CD1c-positive myeloid dendritic cell (primary cell): ENCODE results near the gene CEP70.

Source experiments
- DNase-seq: peaks from one replicate; pipeline ENCODE4 v3.0.0-alpha.2; 2016; ENCODE audit errors: extremely low spot score

Gene CEP70

DNA sequence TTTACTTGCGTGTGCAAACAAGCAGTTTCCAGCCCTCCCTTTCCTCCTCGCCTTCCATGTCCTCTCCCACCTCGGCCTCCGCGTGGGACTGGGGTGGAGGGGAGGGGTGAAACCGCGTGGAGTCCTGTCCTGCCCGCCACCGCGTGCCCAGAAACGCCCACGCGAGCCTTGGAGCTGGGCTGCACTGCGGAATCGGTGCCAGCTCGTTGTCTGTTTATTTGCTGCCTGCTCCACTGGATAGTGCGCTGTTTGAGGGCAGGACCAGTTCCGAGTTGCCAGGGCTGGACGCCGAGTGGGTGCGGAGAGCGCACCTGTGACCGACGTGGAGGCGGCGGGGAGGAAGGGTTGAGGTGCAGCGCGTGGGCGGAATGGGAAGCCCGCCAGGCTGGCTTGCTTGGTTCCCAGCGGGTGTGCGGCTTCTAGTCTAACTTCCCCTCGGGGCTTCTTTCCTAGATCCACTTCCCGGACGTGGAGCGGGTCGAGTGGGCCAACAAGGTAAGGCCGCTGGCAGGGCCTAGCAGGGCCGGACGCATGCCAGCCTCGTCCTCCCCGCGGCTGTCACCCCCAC, 142.4 kb downstream of the CEP70 start:
- DNase-seq = no peak

DNA sequence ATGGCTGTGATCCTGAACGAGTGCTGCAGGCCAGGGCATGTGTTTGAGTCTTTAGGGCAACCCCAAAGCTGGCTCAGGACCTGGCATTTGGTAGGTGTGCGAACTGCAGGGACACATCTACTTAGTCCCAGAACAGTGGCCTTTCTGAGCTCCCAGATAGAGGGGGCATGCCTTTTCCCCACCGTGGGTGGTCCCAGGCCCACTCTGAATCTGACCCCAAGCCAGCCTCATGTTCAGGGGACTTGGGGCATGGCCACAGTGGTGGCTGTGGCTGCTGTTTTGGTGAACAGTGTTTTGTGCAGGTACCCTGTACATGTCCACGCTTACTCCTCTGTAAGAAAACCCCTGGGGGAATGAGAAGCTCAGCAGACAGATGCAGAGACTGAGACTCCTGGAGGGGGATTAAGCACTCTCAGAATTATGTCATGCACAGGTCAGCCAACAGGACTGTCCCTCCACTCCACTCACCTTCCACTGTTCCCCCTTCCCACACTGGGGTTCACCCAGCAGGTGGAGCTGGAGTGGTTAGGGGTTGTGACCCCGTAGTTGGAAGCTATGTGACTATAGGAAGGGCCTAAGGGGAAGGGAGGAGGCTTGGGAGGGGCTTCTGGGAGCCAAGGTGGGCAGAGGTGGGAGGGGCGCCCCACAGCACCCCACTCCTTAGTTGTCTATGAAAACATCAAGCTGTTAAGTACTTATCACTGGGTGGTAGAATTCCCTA, 143.2 kb downstream of the CEP70 start:
- no peak for DNase-seq

DNA sequence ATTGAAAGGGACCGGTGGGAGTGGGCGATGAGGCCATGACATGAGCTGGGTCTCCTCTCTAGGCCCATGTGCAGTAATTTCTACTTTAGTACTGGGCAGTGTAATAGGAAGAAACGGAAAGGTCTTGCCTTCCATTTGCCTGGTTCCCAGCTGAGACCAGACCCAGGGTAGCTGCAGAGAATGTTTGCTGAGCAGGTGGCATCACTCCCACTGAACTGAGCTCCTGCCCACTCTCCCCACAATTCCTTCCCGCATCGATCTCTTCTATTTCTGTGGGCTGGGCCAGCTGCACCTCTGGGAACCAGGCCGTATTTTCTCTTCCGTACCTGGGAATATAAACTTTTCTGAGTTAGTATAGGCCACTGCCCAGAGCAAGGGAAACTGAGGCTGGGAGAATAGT, 143.9 kb downstream of the CEP70 start:
- no peak for DNase-seq

DNA sequence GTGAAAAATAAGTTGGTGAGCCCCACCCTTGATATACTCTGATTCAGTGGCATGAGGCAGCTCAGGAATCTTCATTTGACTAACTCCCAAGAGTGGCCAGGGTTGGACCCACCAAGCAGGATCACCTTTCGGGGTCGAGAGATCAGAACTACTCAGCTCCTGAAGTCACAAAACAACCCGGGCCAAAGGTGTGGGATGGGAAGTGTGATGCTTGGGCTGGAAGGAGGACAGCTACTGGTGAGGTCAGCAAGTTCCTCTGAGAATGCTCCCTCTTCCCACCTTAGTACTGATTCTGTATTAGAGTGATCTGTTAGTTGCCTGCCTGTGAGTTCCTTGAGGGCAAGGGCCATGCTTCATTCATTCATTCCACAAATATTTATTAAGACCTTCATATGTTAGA, 144.6 kb downstream of the CEP70 start:
- DNase-seq = no peak

DNA sequence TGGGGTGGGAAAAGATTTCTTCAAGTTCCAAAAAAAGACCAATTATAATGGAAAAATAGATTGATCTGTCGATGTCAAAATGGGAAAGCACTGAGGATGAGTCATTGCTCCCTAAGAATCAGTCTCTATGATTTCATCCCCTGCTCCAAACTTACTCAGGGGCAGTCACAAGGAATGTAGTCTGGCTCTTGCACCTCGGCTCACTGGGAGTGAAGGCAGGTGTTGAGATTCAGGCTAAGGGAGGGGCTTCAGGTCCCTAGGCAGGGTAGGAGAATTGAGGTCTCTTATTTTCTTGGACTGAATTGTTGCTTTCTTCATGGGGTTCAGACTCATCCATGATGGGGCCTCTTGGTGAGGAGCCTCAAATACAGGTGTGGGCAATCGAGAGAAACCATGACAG, 145.4 kb downstream of the CEP70 start:
- DNase-seq = no peak

DNA sequence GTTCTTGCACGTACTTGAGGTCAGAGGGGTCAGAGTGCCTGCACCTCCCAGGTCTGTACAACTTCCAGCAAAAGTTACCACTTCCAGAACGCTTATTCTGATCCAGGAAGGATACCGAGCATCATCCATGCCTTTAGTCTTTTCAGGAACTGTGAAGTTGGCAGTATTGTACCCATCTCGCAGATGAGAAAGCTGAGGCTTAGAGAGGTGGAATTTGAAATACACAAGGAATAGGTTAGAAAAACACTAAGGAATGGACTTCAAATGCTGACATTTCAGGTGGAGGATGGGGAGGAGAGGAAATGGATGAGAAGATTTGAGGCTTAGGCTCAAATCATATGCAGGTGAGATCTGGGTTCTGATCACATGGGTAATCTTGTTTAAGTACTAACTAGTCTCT, 148.4 kb downstream of the CEP70 start:
- no peak for DNase-seq

DNA sequence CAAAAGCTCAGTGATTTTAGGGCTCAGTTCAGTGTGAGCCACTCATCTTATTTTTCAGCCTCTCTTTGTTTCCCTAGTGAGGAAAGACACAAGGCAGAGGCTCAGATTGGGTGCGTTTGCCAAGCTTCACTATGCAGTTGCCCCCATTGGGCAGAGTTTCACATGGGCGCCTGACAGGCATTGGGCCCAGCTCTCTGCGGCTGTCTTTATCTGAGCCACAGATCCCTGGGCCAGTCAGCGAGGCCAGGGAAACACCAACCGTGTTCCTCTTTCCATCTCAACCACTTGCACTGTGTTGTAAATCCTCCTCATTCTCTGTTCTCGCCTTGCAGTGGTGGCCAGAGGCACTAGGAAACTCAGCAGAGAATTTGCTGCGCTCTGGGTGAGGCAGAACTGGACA, 148.8 kb downstream of the CEP70 start:
- DNase-seq = no peak
